ENCODE results near the gene ARL13B.
A peak's percentile ranks its signal among the peaks of the same experiment; 100 is the strongest.
"Not testable (repeated sequence)": the region's sequence is repeated elsewhere in the genome, so short reads cannot be mapped to it uniquely, and the experiment has no call there.

Gene ARL13B

DNA sequence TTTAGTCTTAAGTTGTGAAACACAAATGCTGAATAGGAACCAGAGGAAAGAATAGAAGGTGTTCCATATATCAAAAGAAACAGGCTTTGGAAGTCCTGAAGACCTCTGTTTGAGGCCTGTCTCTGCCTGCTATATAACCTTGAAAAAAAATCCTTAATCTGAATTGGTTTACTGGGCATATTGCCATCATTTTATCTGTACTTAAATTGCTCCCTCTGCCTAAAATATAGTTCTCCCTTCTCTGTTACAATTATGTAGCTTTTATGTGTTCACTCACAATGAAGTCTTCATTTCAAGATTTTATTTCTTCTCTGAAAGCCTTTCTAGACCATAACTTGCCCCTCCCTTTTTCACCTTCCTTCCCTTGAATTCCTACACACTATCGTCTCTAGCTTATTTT lies 21.2 kb downstream of the ARL13B start:
- no peak for DNase-seq (ENCODE audit: low read depth)

DNA sequence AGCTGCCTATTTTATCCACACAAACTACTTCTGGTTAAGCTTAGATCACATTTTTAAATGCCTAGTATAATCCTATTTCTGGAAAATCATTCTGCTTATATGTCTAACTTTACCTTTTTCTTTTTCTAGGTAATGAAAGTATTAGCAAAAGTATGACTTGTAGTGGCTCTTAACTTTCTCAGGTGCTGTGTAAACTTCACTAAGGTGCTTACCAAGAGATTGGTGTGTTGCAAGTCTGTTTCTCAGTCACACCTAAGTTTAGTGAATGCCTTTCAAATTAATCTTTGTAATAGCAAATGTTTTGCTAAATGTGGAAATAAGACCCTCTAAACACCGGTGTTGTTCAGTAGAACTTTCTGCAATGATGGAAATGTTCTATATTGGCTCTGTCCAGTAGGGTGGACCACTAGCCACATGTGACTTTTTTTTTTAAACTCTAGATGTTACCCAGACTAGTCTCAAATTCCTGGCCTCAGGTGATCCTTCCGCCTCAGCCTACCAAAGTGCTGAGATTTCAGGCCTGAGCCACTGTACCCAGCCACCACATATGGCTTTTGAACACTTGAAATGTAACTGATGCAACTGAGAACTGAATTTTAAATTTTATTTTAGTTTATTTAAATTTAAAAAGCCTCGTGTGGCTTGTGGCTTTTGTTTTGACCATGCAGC lies 22.0 kb downstream of the ARL13B start:
- no peak for DNase-seq (ENCODE audit: low read depth)

DNA sequence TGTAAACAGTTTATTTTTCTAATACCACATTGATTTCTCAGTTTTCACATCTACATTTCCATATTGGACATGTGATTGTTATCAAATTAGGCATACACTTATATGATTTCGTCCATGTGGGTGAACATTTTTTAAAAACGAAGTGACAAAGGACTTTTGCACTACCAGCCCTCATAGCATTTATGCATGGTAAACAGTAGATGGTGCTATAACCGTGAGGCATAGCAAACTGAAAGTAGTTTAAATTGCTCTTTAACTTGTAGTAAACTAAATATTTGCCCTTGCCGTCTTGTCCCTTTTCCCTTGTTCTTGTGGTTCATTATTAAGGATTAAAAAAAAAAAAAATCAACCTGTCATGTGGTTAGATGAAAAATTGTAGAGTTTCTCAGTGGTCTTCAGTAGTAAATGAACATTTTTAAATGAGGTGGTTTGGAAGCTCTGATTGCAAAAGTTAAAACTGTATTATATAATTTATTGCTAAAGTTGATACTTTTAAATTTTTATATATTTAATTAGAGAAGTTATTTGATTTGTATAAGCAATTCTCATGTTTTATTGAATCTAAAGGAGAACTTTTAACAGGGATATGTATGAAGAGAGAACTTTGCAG lies 24.5 kb downstream of the ARL13B start:
- DNase-seq (ENCODE audit: low read depth): peak; percentile 76

DNA sequence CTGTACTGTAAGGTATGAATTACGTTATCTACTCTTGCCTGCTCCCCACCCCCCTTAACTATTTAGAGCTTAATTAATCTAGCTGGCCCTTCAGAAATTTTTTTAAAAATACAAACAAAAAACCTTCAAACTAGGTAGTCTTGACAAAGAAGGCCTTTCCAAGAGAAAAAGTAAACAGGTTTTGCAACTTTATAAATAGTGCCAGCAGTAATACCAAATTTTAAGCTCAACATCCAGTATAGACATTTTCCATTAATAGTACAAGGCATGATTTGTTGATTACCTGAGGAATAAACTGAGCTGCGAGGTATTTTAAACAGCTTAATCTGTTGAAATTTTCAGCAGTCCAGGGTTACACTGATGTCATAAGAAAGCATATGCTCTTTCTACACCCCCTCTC lies 28.3 kb downstream of the ARL13B start:
- no peak for DNase-seq (ENCODE audit: low read depth)

DNA sequence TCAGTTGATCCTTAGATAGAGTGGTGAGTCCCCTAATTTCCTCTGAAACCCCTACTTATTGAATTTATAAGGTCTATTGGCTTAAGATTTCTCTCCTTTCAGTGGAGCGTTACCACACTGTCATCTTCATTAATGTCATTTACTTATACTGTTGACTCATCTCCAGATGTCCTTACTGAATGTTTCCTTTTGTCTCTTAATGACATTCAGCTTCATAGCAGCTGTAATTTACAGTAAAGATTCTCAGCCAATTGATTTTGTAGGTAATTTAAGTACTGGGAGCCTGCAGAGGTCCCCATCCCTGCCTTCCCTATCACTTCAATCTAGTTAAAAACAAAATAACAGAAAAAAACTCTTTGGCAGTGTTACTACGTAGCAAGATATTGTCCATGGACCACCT lies 29.7 kb downstream of the ARL13B start:
- DNase-seq (ENCODE audit: low read depth): no peak

DNA sequence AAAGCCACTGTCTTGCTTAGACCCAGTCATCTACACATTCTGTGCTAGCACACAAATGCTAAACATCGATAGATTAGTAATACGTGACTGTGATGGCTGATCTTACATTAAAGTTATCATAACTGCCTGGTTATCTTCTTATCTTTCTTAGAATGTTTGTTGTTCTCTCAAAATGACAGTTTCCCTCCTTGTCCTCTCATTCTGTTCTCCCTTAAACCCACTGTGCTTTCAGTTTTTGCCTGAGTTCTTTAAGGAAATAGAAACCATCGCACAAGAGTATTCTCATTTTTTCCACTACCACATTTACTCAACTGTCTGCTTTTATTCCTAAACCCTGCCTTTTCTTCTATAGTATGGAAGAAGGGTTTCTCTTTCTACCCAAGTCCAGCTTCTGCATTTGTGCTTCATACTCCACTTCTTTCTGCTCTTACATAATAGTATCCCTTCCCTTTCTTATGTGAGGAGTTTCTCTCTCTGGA lies 31.3 kb downstream of the ARL13B start:
- DNase-seq (ENCODE audit: low read depth): no peak

GRCh38 chr3:94012185-94012584 lies 32.2 kb downstream of the ARL13B start:
- DNase-seq (ENCODE audit: low read depth): no peak

DNA sequence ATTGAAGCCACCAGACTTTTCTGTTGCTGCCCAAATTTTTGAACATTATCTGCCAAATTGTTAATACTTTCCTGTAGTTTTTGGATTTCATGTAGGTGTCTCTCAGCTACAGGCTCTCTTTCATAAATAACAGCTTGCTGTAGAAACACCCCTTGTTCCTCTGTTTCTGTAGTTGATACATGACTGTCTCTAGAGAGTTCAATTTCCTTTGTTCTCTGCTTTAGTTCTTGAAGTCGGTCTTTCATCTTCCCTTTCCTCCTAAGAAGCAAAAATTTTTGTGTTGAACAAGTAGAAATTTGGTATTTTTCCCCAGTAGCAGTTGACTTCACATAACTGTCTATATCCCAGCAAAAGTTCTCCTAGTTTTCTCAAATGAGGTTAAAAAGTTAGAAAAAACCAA lies 35.1 kb downstream of the ARL13B start:
- no peak for DNase-seq (ENCODE audit: low read depth)

DNA sequence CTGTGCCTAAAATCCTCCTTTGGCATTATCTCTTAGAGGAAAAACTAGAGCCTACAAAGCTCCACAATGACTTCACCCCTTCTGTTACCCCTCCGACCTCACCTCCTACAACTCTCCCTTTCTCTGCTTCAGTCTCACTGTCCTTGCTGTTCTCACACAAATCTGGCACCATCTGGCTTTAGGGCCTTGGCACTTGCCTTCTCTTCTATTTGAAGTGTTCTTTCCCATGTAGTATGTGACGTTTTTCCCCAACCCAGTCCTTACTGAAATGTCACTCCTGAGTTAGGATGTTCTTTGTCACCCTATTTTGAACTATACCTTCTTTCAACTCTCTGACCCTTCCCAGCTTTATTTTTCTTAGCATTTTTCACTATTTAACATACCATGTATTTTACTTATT lies 39.7 kb downstream of the ARL13B start:
- DNase-seq (ENCODE audit: low read depth): no peak

- DNase-seq (ENCODE audit: low read depth): no peak
These were observed 40.3 kb downstream of the ARL13B start for GRCh38 chr3:94020293-94020692.

DNA sequence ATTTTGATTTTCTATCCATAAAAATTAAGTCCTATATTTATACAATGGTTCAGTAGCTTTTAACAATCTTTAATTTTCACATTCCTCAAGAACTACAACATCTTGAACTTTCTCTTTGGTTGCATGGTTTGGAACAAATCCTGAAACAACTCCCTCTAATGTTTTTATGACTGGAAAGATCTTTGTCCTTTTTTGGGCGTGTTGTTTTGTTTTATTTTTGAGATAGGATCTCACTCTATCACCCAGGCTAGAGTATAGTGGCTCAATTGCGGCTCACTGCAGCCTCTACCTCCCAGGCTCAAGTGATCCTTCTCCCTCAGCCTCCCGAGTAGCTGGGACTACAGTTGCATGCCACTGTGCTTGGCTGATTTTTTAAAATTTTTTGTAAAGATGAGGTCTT lies 44.4 kb downstream of the ARL13B start:
- peak; percentile 5 for DNase-seq (ENCODE audit: low read depth)

DNA sequence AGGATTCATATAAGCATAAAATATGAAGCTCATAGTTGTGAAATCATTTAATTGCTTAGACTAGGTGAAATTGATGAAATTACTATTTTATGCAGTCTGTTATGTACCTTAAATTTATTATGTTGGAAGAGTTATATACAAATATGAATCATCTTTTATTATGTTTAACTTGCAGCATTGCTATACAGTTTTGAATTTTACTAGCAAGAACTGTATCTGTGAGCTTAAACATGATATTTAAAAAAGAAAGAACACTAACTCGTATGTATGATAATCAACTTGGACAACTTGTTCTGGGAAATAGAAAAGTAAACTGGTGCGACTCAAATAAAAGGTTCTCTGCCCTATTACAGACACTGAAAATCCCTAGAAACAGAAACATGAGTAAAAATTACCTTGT lies 46.7 kb downstream of the ARL13B start:
- no peak for DNase-seq (ENCODE audit: low read depth)

DNA sequence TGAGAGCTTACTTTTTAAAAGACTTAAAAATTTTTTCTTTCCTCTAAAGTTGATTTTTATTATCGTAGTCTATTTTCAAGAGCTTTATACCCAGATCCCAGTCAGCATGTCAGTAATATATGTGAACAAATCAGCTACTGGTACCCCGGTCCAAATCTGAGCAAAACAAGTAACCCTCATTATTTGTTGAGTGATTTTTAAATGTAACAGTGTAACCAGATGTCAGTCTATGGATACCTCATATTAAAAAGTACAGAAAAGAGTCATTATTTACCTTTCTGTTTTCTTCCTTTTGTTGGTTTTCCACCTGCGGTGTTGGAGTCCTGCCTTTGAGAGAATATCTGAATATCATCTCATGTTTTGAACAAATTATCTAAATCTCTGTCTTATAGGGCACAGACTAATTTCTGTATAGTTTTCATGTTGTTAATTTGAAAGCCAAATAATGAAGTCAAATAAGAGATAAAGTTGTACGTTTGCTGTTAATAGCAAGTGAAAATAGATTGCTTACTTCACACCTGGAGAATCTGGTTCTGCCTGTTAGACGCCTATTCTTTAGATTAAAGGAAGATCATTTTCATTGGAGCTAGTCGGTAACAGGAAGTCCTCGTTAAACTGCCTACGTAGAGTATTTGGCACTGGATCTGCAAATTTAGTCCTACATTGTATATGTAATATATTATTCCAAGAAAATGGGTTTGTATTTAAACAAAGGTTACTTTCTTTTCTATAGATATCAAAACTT lies 48.3 kb downstream of the ARL13B start, which contains the start of gene STX19:
TSS of gene STX19 (minus strand) at position 505 of the 745 bp plus-strand sequence. CDS start 13,328 bp downstream, outside the sequence.
- DNase-seq (ENCODE audit: low read depth): no peak

DNA sequence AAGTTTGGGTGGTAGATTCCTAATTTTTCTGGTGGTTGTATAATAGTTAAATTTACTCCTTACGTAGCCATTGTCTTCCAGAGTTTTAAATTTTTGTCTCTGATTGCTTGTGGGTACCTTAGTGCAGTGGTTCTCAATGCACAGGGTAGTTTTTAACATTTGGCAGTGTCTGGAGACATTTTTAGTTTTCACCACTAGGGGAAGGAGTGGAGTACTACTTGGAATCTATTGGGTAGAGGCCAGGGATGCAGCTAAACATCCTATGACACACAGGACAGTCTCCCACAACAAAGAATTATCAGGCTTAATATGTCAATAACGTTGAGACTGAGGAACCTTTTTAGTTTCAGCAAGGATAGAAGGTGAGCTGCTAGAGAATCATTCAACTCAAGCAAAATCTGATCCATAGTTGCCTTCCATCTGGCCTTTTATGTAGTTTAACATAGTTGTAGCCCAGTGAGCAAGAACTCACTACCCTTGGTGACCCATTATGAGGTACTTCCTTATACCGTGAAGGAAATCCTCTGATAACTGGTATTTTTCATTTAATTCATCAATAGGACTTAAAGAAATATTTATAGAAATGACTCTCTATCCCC lies 57.1 kb downstream of the ARL13B start:
- DNase-seq (ENCODE audit: low read depth): peak; percentile 69

DNA sequence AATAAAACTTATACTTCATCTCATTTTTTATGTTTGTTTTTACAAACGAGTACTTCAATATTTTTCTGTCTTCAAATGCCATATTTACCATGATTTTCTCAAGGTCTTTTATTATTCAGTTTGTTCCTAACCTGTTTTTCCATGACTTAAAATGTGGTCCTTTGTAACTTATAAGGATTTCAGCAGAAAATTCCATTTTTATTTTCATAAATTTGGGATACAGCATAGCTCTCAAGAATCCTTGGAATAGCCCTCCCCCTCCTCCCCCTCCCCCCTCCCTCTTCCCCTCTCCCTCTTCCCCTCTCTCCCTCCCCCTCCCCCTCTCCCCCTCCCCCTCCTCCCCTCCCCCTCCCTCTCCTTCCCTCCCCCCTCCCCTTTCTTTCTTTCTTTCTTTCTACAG lies 63.3 kb downstream of the ARL13B start:
- no peak for DNase-seq (ENCODE audit: low read depth)

DNA sequence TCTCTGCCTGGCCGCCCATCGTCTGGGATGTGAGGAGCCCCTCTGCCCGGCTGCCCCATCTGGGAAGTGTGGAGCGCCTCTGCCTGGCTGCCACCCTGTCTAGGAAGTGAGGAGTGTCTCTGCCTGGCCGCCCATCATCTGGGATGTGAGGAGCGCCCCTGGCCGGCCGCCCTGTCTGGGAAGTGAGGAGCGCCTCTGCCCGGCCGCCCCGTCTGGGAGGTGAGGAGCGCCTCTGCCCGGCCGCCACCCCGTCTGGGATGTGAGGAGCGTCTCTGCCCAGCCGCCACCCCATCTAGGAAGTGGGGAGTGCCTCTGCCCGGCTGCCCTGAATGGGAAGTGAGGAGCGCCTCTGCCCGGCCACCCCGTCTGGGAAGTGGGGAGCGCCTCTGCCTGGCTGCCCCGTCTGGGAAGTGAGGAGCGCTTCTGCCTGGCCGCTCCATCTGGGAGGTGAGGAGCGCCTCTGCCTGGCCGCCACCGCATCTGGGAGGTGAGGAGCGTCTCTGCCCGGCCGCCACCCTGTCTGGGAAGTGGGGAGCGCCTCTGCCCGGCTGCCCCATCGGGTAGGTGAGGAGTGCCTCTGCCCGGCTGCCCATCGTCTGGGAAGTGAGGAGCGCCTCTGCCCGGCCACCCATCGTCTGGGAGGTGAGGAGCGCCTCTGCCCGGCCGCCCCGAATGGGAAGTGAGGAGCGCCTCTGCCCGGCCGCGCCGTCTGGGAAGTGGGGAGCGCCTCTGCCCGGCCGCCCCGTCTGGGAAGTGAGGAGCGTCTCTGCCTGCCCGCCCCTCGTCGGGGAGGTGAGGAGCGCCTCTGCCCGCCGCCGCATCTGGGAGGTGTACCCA lies 64.4 kb downstream of the ARL13B start:
- not testable (repeated sequence) for DNase-seq (ENCODE audit: low read depth)

DNA sequence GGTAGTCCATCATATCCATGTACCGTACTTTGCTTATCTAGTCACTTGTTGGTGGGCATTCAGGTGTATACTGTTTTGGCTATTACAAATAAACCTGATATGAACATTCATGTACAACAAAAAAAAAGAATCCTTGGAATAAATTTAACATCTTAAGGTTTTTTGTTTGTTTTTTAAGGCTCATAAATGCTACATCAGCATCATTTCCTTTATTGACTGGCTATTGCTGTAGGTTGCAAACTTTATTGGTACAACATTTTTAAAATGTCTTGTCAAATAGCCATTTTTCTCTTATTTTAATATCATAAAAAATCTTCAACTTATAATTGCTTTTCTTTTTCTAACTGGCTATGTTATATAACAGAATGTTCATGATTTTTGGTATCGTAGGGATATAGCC lies 66.6 kb downstream of the ARL13B start:
- DNase-seq (ENCODE audit: low read depth): no peak

DNA sequence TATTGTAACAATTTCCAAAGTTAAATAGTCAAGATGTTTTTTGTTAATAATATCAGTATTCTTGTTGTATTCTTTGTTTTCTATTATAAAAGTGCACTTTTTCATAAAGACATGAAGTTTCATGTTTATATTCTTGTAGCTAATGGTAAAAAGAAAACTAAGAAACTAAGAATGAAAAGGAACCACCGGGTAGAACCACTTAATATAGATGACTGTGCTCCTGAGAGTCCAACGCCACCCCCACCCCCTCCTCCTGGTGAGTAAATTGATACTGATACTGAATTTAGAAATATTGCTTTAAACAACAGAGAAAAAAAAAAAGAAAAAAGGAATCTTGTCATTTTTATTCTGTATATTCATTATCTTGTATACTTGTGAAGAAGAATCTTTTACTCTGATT lies 69.3 kb downstream of the ARL13B start:
- DNase-seq (ENCODE audit: low read depth): no peak

DNA sequence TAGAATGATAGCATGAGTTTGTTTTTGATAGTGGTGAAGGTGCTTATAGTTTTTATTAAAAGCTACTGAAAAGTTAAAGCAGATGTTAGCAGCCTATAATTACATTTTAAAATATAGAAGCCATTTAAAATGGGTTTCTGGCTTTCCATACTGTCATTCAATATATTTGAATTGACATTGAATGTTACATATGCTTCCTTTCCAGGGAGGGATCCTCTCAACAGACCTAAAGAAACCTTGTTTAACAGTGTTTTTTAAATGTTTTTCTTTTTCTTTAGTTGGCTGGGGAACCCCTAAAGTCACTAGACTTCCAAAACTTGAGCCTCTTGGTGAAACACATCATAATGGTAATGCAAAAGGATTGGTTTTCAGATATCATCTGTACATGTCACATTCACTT lies 70.6 kb downstream of the ARL13B start:
- no peak for DNase-seq (ENCODE audit: low read depth)

DNA sequence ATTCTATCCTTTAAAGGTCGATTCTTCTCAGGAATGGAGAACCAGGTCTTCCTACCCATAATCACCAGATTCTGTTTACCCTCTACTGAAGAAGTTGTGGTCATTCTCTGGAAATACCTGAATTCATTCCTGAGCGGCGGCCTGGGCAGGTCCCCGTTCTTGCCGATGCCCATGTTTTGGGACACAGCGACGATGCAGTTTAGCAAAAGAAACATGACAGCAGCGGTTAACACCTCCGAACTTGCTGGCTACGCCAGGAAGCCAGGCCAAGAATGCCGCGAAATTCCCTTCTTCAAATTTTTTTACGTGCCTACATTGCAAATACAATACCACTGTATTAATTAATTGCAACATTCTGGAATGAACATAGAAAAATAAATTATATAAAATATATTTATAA lies 81.3 kb downstream of the ARL13B start:
- DNase-seq (ENCODE audit: low read depth): no peak

DNA sequence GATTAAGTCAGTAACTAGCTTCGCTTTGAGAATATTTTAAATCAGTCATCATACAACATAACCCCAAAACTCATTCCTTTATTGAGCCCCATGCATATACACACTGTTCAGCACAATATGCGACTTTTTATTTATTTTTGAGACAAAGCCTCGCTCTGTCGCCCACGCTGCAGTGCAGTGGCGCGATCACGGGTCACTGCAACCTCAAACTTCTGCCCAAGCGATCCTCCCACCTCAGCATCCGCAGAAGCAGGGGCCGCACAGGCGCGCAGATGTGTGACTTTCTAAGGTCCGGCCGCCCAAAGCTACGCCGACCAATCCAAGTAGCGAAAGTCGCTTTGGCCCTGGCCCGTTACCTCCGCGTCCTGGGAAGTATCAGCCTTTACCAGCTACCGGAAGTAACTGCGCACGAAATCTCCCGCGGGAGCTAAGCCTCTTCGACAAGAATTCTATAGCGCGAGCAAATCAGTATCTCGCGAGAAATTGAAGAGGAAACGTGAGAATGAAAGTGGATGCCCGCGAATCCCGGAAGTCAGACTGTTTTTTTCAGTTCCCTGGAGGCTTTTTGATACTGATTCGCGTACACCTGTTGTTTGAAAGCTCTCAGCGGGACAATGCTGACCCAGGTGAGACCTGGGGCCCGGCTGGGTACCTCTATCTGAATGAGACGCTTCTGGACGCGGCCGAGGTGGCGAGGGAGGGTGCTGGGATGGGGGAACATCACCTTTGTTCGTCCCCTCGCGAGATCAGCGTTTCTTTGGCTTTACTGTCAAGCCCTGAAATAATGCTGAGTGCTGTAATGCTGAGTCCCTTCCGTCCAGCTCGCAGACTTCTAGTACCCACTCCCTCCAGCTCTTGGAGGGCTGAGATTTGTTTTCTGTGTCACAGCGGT lies 82.8 kb downstream of the ARL13B start, which contains the start of the genes DHFR2 and NSUN3:
TSS of gene DHFR2 (minus strand) at position 404 of the 892 bp plus-strand sequence. CDS start 1,405 bp downstream, outside the sequence.
TSS of gene NSUN3 (plus strand) at position 549 of the 892 bp plus-strand sequence. CDS start at position 615, 66 bp downstream.
- DNase-seq (ENCODE audit: low read depth): peak; percentile 98
